HG03442 (cell line): ENCODE results near the gene SLC38A6.

Experiments
- ATAC-seq: cut with Tn5 transposase; IDR thresholded peaks from one replicate; pipeline ENCODE4 v1.9.1; 2021; ENCODE audit warnings: mild to moderate bottlenecking, moderate library complexity; ENCODE audit not compliant: unreplicated experiment

SLC38A6 gene

DNA sequence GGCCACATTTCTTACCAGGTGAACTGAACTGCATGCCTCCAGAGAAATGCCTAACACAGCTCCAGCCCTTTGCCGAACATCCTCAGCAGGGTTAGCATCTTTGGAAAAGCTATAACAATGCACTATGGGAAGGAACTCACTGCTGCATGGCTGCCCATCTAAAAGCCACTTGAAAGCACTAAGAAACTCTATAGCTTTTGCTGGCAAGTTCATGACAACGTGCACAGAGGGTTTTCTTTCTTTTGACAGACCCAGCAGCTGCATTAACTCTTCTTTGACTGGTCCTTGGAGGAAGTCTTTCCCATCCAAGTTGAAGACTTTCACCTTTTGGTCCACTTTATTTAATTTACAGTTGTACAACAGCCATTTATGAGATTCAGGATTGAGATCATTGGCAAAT, 5.5 kb upstream of the SLC38A6 start:
- no peak for ATAC-seq

DNA sequence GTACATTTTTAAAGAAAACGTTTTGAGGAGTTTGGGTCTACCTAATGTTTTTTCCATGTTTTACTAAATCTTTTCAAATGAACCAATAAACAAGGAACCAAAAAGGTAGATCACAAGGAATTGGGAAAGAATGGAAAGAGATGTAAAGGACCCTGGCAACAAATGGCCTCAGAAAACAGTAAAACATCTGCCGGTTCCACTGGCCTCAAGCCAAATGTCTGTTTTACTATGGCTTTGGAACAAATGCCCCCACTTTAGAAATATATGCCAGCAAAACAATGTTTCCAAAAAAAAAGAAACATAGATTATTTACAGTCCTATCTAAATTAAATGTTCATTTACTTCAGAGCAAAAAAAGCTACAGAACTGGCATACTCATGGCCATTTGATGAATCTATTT, 3.2 kb upstream of the SLC38A6 start:
- ATAC-seq = no peak

DNA sequence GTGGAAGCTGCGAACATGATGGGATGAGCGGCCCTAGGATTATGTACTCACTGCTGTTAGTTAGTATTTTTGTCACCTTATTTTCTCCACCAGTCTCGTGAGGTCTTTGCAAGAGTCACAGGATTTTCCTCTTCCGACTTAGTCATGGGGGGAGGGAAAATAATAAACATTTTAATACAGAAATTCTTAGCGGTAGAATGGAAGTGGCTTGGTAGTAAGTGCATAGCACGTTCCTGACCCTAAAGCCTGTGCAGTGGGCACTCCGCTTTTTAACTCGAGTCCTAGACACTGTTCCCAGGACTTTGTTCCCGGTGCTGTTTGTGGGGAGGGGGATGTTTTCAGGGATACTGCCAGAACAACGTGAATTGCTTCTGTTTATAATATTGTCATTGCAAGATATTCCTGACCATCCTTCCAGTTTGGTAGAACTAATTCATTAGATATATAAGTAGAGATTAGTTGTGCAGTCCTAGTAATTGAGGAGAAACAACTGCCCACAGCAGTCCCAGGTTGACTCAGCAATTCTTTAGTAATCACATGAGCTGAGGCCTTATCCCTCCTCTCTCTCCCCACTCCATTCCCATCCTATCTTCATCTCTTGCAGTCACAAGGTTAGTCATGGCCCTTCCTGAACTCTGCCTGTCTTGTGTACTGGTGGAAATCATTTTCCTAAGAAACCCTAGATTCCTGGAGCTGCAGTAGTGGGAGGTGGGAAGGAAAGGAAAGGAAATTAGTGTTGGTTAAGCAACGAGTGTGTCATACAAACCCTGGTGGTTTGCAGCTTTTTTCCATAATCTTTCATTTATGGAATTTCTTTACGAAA, 799 bp downstream of the SLC38A6 start:
- ATAC-seq = no peak

DNA sequence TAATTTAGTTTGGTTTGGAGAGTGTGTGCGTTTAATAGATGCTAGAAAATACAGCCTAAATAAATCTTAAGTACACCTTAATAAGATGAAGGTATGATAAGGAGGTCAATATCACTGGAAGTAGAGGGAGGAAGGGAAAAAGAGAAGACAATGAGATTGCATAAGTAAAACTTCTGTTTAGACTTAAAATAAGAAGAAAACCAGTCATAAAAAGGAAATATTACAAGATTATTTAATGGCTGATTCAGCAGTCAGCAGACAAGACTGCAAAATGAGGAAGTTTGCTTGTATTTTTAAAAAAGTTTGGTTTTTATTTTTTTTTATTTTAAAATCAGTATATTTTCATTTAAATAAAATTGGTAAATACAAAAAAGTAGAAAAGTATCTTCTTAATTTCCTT, 3.2 kb downstream of the SLC38A6 start:
- ATAC-seq = no peak

DNA sequence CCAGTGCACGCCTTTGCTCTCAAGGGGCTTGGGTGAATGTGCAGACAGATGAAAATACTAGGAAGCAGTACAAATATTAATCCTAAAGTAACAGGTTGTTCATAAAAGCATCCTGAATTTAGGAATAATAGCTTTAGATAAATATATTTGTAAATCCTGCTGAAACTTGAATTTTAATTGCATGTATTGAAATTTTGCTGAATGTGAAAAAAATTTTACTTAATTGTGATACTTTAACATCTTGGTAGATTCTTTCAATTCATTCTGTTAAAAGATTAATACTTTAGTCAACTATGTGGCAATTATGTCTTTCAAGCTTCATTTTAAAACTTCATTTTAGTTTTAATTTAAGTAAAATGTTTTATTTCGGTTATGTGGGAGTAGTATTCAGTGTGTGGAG, 5.5 kb downstream of the SLC38A6 start:
- ATAC-seq = no peak

DNA sequence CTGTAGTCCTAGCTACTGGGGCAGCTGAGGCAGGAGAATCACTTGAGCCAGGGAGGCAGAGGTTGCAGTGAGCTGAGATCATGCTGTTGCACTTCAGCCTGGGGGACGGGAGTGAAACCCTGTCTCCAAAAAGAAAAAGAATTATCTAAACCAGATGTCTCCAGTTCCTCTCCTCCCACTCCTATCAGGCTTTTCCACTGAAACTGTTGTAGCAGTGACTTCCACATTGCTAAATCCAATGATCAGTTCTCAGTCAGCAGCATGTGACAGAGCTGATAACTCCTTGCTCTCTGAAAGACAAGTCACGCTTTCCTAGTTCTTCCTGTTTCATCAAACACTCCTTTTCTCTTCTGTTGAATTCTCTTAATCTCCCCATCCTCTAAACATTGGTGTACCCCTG, 8.6 kb downstream of the SLC38A6 start:
- ATAC-seq = no peak

DNA sequence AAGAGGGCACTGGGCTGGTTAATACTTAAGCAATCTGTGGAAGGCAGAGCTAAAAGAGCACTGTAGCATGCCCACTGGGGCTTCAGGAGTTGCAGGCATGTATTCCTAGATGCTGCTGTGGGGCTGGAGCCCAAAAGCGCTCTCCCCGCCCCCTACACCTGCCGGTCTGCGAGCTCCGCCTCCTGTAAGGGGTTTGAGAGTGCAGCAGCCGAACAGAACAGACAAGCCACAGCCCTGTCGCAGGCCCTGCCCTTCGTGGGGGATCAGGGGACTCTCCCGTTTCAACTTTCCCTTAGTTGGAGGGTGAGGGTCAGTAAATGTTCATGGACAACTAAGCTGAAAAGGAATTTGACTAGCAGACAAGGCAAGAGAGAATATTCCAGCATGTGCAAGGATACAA, 17.6 kb downstream of the SLC38A6 start:
- no peak for ATAC-seq

DNA sequence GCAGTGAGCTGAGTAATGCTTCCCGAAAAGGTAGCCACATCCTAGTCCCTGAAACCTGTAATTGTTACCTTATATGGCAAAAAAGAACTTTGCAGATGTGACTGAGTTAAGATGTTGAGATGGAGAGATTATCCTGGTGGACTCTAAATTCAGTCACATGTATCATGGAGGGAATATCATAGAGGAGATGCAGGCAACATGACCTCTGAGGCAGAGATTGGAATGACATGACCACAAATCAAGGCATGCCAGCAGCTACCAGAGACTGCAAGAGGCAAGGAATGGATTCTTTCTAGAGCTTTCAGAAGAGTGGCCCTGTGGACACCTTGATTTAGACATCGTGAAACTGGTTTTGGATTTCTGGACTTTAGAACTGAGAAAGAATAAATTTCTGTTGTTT, 18.5 kb downstream of the SLC38A6 start:
- no peak for ATAC-seq

DNA sequence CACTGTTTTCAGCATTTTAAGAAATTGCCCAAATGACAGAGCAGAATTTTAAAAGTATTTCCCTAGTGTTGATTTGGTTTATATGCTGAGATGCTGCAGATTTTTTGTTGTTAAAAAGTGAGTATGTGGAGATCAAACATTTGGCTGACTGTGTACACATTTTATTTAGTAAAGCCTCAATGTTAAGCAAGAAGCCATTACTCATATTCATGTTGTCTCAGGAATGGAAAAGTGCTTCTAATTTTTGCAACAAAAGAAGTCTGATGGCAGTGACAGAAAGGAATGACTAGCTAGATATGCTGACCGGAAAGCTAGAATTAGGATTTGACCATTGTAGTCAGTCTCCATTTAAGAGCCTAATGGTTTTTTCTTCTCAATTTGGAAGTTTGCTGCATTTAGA, 22.5 kb downstream of the SLC38A6 start:
- no peak for ATAC-seq

DNA sequence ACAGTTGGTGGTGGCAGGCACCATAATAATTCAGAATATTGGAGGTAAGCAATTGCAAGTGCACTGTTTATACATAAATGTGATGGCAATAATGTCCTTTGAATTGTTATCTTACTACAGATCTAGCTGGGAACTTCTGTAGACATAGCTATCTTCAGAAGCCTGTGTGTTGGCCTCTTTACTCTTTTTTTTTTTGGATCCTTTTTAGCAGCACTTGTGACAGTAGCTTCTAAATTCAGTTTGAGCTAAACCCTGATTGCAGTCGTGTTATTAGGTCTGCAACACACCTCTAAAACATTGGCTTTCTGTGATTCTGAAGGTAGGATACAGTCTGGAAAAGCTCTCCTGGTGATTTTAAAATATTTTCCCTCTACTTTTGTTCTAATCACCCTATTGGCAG, 38.5 kb downstream of the SLC38A6 start:
- no peak for ATAC-seq

DNA sequence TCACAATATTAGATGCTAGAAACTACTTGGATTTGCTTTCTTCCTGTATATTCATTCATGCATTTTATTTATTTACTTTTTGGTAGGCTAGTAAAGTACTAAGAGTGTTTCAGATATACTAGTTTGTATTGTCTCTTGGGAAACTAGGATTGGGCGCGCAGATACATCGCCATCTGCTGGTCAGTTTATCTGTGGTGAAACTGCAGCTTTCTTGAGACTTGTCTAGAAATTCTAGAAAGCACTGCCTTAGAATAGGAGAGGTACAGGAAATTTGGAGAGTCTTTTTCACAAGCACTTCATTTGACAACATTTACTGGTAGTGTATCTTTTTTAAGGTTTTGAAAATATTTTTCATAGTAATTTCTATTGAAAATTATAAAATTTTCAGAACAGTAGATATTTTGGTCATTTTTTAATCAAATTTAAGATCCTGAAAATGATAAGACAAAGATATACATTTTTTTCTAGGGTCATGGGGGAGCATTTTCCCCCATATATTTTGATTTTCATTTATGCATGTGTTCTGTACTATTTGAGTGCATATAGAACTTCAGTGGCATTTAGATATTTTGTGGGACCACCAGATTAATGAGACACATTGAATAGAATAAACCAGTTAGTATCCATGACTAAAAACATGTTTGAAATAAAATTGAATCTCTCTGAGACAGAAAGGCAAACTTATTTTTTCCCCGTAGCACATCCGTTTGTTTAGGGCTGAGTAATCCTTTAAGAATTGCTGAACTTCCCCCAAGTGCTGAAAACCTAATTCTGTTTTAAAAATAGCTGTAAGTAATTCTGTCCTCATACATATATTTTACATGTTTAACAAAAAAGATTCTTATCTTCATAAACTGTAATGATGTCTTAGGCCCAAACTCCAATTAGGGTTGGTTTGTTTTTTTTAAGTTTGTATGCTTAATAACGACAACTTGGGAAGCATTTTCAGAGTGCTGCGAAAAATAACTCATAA, 44.5 kb downstream of the SLC38A6 start:
- peak; percentile 46 for ATAC-seq

DNA sequence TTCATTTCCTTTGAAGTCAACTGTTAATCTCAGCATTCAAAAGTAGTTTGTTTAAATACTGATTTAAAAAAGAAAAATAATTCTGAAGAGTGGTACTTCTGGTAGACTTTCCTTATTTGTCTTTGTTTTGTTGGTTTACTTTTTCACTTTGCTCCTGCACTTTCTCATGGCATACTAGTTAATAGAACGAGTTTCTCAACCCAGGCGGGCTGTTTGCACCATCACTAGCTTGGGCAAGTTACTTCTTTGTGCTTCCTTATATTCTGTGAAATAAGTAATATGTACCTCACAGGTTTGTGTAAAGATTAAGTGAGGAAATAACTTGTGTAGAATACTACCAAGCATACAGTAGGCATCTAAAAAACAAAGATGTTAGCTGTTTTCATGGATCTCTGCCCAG, 45.5 kb downstream of the SLC38A6 start:
- ATAC-seq = no peak

DNA sequence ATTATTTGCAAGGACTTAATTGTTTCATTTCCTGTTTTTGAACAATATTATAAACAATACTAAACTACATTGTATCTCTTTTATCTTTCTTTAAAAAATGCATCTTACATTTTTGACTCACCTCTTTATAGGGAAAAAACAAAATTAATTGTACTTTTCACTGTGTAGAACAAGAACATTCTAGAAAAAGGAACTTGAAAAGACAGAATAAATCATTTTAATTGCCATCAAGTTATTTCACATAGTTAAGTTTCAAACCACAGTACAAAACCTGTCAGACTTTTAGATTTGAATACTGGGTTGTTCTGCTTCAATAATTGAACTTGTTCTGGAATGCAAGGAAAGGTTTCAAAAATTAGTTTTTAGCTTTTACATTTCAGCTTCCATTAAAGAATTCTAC, 50.0 kb downstream of the SLC38A6 start:
- no peak for ATAC-seq

DNA sequence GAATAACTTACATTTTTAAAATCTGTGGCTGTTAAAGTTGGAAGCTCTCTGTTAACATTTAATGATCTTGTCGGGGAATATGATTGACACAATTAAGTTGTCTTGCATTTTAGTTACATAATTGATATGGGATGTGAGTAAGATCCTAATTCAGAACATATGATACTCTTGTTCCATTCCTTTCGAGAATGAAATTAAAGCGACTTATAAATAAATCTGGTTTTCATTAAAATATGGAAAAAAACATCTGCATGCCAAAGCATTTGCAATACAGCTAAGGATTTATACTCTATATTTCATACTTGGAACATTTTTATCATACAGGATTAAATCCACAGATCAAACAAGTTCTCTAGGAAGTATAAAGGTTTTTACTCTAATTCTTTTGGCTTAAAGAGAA, 52.0 kb downstream of the SLC38A6 start:
- ATAC-seq = no peak

DNA sequence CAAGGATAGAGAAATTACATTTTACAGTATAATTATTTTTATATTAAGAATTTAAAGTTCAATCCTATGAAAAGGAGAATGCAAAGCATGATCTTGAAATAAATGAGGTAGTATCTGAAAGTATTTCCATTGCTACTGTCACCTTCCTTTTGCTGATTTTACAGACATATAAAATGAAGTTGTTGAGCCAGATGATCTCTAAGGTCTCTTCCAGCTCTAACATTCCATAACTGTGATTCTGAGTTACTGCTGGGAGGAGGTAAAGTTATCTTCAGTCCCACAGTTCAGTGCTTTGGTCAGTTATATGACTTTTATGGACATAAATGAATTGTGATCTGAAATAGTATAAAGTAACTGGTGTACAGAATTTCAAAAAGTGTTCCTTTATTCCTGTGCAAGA, 52.8 kb downstream of the SLC38A6 start:
- no peak for ATAC-seq

DNA sequence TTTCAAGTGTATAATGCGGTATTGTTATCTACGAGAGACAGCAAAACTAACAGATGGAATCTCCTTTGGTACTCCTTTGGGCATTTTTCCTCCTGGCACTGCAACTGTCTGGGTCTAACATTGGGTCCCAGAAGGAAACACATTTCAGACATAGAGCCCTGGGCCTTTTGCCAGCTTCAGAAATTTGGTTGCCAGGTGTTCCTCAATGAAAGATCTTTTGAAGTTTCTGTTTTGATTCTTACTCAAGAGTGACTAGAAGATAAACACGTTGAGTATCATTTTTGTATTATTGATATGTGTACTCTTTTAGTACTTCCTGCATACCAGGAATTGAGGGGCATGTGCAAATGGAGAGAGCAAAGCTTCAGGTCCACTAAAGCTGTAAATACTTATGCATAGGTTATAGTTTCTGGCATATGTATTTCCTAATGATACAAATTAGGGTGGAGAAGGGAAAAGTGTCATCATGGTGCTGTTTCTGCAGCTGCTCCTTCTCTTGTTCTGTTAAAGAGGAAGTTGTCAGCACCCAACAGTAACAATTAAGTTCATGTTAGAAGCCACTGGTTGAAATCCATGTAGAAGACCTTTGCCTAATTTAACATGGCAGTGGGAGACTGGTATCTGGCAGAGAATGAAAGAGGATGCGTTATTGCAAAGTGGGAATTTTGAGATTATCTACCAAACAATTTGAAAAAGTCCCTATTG, 53.5 kb downstream of the SLC38A6 start:
- ATAC-seq = peak; percentile 79

DNA sequence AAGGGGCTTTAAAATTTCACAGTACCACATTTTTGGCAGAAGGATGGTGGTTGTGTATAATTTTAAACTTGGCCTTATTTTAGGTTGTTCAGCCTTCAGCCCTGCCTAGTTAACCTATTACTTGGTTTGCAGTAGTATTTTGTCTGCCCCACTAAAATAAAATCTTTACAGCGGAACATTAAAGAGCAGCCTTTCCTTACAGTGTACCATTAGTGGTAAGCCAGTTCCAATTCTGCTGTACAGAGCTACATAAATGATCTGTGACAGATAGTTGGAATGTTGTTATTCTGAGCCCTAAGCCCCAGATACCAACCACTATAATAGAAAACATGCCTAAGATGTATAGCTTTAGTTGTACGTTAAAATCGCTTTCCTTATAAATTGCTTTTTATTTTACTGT, 56.2 kb downstream of the SLC38A6 start:
- no peak for ATAC-seq

DNA sequence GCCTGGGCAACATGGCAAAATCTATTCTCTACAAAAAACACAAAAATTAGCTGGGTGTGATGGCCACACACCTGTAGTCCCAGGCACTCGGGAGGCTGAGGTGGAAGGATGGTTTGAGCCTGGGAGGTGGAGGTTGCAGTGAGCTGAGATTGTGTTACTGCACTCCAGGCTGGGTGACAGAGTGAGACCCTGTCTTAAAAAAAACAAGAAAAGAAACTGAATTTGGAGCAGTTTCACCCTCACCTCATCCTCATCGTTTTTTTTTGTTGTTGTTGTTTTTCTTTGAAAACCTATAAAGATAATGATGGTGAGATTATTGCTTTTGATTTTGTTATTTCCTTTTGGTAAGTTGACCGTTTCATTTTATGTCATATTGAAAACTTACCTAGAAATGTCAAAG, 60.7 kb downstream of the SLC38A6 start:
- no peak for ATAC-seq

DNA sequence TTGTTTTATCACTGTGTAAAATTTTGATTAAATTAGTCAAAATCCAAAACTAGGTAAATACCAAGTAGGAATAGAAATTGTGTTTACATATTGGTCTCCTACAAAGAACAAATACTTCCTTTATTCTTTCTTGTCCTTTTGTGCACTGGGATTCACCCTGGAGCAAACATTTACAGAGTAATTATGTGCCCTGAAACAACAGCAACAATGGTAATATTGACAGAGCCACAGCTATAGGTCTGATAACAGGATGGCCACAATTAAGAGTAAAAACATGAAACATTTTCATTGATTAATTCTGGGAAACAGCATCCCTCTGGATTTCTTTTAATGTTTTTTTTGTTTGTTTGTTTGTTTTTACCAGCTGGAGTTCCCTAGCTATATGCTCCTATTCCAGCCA, 61.2 kb downstream of the SLC38A6 start:
- no peak for ATAC-seq

DNA sequence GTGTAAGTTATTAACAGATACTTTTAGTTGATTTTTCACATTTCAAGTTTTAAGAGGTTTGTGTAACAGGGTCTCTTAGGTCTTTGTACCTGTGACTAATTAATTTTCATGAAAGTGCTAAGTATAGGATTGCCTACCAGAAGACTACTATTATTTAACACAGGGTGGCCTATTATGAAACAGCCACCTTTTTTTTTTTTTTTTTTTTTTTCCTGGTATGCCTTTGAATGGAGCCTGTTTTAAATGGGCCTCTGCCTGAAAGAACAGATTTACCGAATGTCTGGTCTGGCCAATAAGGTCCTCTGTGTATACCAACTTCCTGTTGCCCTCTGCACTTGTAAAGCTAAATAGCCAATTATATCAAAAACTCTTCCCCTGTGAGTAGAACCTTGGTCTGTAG, 62.5 kb downstream of the SLC38A6 start:
- ATAC-seq = no peak

DNA sequence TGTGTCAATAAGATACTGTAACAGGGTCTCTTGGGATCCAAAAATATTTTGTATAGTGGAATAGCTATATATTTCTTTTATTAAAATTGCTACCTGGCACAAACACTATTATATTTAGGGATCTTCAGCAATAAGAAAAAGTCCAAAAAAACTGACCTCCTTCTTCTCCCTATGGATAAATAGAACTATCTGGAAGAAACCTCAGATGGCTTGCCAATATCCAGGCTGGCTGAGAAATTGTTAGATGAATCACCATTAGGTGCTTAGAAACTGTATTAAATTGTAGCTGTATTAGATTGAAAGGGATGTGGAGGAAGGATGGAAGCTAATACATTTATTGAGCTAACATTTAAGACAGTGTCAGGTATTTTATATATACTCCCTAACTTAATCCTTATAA, 66.0 kb downstream of the SLC38A6 start:
- no peak for ATAC-seq
